GM19035 (cell line): ENCODE data around the gene SERPINB13.
"Not testable (repeated sequence)": the region's sequence is repeated elsewhere in the genome, so short reads cannot be mapped to it uniquely, and the experiment has no call there.

Experiments used
- ATAC-seq: cut with Tn5 transposase; IDR thresholded peaks from one replicate; pipeline ENCODE4 v1.9.1; 2021; ENCODE audit not compliant: unreplicated experiment

The SERPINB13 gene

GRCh38 chr18:63644694-63645093 is 57.6 kb downstream of the SERPINB13 start:
- ATAC-seq, result not testable (repeated sequence)

GRCh38 chr18:63646936-63647335 is 59.8 kb downstream of the SERPINB13 start:
- no peak for ATAC-seq

GRCh38 chr18:63648241-63648640 is 61.1 kb downstream of the SERPINB13 start:
- no peak for ATAC-seq
